ENCODE results near the gene NPW. TPM values are rescaled to one million over a fixed set of nuclear protein-coding genes. Genes with fewer than 3 reads are reported as not detected.

The NPW gene
- total RNA-seq, 2 experiments from 2014 or later: 24.3 to 28.3 TPM

DNA sequence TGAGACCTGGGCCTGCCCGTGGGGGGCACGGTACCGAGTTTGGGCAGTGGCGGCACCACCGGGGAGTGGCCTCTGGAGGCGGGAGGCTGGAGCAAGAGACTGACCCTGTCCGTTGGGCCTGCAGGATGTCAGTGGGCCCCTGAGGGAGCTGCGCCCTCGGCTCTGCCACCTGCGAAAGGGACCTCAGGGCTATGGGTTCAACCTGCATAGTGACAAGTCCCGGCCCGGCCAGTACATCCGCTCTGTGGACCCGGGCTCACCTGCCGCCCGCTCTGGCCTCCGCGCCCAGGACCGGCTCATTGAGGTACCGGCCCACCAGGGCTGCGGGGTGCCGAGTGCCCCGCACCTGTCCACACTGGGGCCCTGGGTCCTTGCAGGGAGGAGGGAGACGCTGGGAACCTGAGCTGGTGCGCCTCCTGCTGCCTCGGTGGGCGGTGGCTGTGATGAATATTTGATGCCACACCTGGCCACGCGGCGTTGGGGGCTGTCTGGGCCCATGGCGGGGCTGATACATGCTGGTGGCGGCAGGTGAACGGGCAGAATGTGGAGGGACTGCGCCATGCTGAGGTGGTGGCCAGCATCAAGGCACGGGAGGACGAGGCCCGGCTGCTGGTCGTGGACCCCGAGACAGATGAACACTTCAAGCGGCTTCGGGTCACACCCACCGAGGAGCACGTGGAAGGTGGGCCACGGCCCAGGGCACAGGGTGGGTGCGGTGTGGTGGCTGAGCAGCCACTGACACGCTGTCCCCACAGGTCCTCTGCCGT lies 16.8 kb downstream of the NPW start:
- Mint-ChIP-seq H3K36me3 (ENCODE audit: low read depth) (no peaks in the 10 kb centered on the region), H3K9me3 (no peaks in the 10 kb centered on the region), H3K4me3 (no peak overlapping the region), H3K27me3 (no peaks in the 10 kb centered on the region), H3K4me1 (ENCODE audit: low read depth) (no peaks in the 10 kb centered on the region), H3K27ac (no peak overlapping the region)
- no peak for ATAC-seq
- ChIA-PET CTCF (interaction anchor here (0.8 kb wide), 1 partner anchor 14 kb away, joined by 3 read pairs; no protein-coding TSS in a partner anchor), POLR2A (no interaction called here)
- TF ChIP-seq, protein P1, sequence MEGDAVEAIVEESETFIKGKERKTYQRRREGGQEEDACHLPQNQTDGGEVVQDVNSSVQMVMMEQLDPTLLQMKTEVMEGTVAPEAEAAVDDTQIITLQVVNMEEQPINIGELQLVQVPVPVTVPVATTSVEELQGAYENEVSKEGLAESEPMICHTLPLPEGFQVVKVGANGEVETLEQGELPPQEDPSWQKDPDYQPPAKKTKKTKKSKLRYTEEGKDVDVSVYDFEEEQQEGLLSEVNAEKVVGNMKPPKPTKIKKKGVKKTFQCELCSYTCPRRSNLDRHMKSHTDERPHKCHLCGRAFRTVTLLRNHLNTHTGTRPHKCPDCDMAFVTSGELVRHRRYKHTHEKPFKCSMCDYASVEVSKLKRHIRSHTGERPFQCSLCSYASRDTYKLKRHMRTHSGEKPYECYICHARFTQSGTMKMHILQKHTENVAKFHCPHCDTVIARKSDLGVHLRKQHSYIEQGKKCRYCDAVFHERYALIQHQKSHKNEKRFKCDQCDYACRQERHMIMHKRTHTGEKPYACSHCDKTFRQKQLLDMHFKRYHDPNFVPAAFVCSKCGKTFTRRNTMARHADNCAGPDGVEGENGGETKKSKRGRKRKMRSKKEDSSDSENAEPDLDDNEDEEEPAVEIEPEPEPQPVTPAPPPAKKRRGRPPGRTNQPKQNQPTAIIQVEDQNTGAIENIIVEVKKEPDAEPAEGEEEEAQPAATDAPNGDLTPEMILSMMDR (IDR thresholded peaks at IDR 0.05): no peak
- DNase-seq: no peak
- intact Hi-C loops (cut with micrococcal nuclease): no loop called here

DNA sequence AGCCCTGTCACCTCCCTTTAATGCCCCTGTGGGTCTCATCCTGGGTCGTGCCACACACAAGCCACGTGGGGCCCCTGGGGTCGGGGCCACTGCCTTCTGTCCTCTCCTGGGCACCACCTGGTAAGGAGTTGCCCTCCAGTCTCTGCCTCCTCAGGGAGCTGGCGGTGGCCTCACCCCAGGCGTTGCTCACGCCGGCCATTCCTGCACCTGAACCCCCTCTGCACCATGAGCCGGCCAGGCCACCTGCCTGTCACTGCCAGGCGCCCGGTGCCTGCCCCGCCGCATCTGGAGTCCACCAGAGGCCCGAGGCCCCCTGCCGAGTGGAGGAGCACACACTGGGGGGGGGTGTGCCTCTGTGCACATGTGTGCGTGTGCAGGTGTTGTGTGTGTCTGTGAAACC lies 17.5 kb downstream of the NPW start:
- H3K36me3 Mint-ChIP-seq (ENCODE audit: low read depth): no peaks in the 10 kb centered on the region
- intact Hi-C loops (cut with micrococcal nuclease): no loop called here
- ATAC-seq (no peak), DNase-seq (no peak)
- POLR2A ChIA-PET: no interaction called here
- H3K4me1 Mint-ChIP-seq (ENCODE audit: low read depth): no peaks in the 10 kb centered on the region
- H3K27me3 Mint-ChIP-seq: no peaks in the 10 kb centered on the region
- H3K27ac Mint-ChIP-seq: no peak overlapping the region
- CTCF ChIA-PET: no interaction called here
- H3K9me3 Mint-ChIP-seq: no peaks in the 10 kb centered on the region
- H3K4me3 Mint-ChIP-seq: no peak overlapping the region
- TF ChIP-seq, protein P1 (IDR thresholded peaks at IDR 0.05): no peak

DNA sequence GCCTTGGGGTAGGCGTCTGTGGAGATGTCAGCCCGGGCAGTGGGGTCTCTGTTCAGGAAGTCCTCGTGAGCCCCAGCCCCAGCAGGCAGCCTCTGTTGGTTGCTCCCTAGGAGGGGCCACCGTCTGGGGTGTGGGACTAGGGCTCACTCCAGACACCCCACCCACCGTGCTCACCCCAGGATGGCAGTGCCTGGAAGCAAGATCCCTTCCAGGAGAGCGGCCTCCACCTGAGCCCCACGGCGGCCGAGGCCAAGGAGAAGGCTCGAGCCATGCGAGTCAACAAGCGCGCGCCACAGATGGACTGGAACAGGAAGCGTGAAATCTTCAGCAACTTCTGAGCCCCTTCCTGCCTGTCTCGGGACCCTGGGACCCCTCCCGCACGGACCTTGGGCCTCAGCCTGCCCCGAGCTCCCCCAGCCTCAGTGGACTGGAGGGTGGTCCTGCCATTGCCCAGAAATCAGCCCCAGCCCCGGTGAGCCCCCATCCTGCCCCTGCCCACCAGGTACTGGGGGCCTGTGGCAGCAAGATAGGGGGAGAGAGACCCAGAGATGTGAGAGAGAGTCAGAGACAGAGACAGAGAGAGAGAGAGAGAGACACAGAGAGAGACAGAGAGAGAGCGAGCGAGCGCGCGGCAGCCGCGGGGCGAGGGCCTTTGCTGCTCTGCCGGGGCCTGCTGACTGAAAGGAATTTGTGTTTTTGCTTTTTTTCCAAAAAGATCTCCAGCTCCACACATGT lies 18.2 kb downstream of the NPW start:
- TF ChIP-seq, protein P1 (IDR thresholded peaks at IDR 0.05): no peak
- ChIA-PET POLR2A (no interaction called here), CTCF (no interaction called here)
- intact Hi-C loops (cut with micrococcal nuclease): no loop called here
- DNase-seq: no peak
- no peak for ATAC-seq
- H3K27me3 Mint-ChIP-seq: no peaks in the 10 kb centered on the region
- no peaks in the 10 kb centered on the region for H3K36me3 Mint-ChIP-seq (ENCODE audit: low read depth)
- H3K27ac Mint-ChIP-seq: no peak overlapping the region
- H3K4me3 Mint-ChIP-seq: no peak overlapping the region
- no peaks in the 10 kb centered on the region for H3K4me1 Mint-ChIP-seq (ENCODE audit: low read depth)
- no peaks in the 10 kb centered on the region for H3K9me3 Mint-ChIP-seq

DNA sequence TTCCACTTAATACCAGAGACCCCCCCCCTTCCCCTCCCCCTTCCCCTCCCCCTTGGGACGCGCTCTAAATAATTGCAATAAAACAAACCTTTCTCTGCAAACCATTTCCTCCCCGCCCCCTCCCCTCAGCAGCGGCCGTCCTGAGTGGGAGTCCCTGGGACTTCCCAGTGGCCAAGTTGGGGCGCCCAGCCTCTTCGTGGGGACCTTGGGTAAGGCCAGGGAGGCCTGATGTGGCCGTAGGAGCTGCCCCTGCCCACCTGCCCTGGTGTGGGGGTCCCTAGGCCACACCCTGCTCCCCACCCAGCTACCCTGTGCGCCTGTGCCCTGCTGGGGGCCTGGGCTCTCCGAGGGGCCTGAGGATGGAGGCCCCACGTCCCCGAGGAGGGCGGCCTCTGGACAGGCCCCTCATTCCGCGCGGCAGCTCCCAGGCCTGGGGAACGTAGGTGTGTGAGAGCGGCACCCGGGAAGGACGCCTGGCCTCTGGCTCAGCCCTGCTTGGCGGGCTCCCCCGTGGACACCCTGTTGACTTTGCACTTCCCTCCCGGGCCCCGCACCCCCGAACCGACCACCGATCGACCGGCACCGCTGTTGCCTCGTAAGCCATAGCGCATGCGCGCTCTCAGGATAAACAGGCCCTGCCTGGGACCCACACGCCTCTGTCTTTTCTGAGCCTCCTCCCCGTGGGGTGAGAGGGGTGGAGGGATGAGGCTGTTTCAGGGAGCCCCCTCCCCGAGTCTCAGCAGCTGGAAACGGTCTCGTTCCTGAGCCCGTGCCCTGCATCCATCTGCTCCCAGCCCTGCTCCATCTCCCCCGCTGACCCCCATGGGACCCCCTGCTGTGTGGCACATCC lies 19.0 kb downstream of the NPW start:
- Mint-ChIP-seq H3K9me3 (no peaks in the 10 kb centered on the region), H3K27ac (no peak overlapping the region), H3K4me1 (ENCODE audit: low read depth) (no peaks in the 10 kb centered on the region), H3K36me3 (ENCODE audit: low read depth) (no peaks in the 10 kb centered on the region), H3K4me3 (no peak overlapping the region), H3K27me3 (no peaks in the 10 kb centered on the region)
- TF ChIP-seq, protein P1 (IDR thresholded peaks at IDR 0.05): no peak
- ChIA-PET POLR2A (no interaction called here), CTCF (no interaction called here)
- intact Hi-C loops (cut with micrococcal nuclease): no loop called here
- ATAC-seq (no peak), DNase-seq (no peak)

Data from activated CD8-positive, alpha-beta T cell treated with anti-CD3 and anti-CD28 coated beads for 36 hours (primary cell).